Transverse colon (tissue), 4 donors: ENCODE data around the gene ZNF560. TPM values are rescaled to one million over a fixed set of nuclear protein-coding genes. Genes with fewer than 3 reads are reported as not detected.
A peak's percentile ranks its signal among the peaks of the same experiment; 100 is the strongest.

Source experiments
- DNase-seq: peaks from one replicate; pipeline ENCODE4 v3.0.0-alpha.2; 2019
- H3K27ac ChIP-seq, 4 donors: fragments of 200-600 bp; sonication (generic); 2 replicates each; pipeline ENCODE4 v1.5.1; 2016 to 2018; ENCODE audit warnings: inconsistent platforms in 4 of 4
- H3K27me3 ChIP-seq: fragments of 200-600 bp; sonication (generic); 2 replicates; pipeline ENCODE4 v1.5.1; 2017; ENCODE audit warnings: inconsistent platforms
- H3K36me3 ChIP-seq, 4 donors: fragments of 200-600 bp; sonication (generic); 2 replicates each; pipeline ENCODE4 v1.5.1; 2017 to 2019; ENCODE audit warnings: inconsistent platforms in 4 of 4
- H3K4me1 ChIP-seq, 4 donors: fragments of 200-600 bp; sonication (generic); 2 replicates each; pipeline ENCODE4 v1.5.1; 2017 to 2020; ENCODE audit warnings: inconsistent platforms in 4 of 4
- H3K4me3 ChIP-seq, 4 donors: fragments of 200-600 bp; sonication (generic); 1 replicate in 1 of 4; 2 replicates in 3 of 4; pipeline versions ENCODE4 v1.5.1 to v1.6.1; 2017 to 2019; ENCODE audit warnings: inconsistent platforms in 4 of 4
- H3K9me3 ChIP-seq, 2 donors: fragments of 200-600 bp; sonication (generic); 2 replicates each; pipeline ENCODE4 v1.5.1; 2017 to 2019; ENCODE audit warnings: inconsistent platforms in 2 of 2
- CTCF ChIP-seq, 5 experiments: fragments of 200-600 bp in 3 of 5; fragments of 450-650 bp in 2 of 5; sonication (generic) in 3 of 5; IDR thresholded peaks; 1 replicate in 2 of 5; 2 replicates in 3 of 5; pipeline ENCODE4 v1.5.1; 2016 to 2017; ENCODE audit warnings: antibody characterized with exemption in 5 of 5, inconsistent platforms in 3 of 5, mild to moderate bottlenecking in 2 of 5, moderate library complexity in 1 of 5
- EP300 ChIP-seq: sonication (generic); formaldehyde crosslinking; IDR thresholded peaks from one replicate; pipeline ENCODE4 v1.6.1; 2017; ENCODE audit warnings: antibody characterized with exemption, low read depth
- POLR2A ChIP-seq: fragments of 450-650 bp; IDR thresholded peaks from one replicate; pipeline ENCODE4 v1.6.1; 2016; ENCODE audit warnings: antibody characterized with exemption, mild to moderate bottlenecking, moderate library complexity
- POLR2AphosphoS5 ChIP-seq, 3 donors: sonication (generic); formaldehyde crosslinking; IDR thresholded peaks; one replicate each; pipeline ENCODE4 v1.6.1; 2016; ENCODE audit warnings: antibody characterized with exemption in 3 of 3
- WGBS, 2 donors: methylation state at CpG; one replicate each; pipeline ENCODE4 v1.1.5; 2018; ENCODE audit warnings: low coverage in 1 of 2; 5-methylcytosine and 5-hydroxymethylcytosine counted together
- in situ Hi-C, 4 donors: fragments of 200-750 bp; cut with MboI; loops; one replicate each; pipeline versions ENCODE4 v1.15.0 to v1.15.1; 2017; ENCODE audit warnings: low sequenced_read_pairs in 3 of 4, low pct_ligation_motif_present in 1 of 4, low pct_unique_long_range_greater_than_20kb in 1 of 4
- intact Hi-C: fragments of 100-400 bp; cut with DNase I; formaldehyde crosslinking; loops from one replicate; pipeline ENCODE4 v1.15.1; 2023; ENCODE audit warnings: low total_unique reads
- total RNA-seq, 4 donors: library from RNA; depleted of rRNA; stranded (reverse); fragments of >200 nt; gene quantifications; one replicate each; pipeline ENCODE4 v1.1.0, GENCODE V29; 2016

Gene ZNF560
- total RNA-seq, 4 donors from 2014 or later, result not detected

GRCh38 chr19:9538183-9539058 is 40.0 kb upstream of the ZNF560 start, which contains the start of gene ZNF426:
TSS of gene ZNF426 (minus strand) at chr19:9538645. CDS start at chr19:9536232, 2,413 bp downstream.
- WGBS, 2 donors, result 3 to 7% methylated on average over 6 to 47 of the region's 49 CpGs
- TF ChIP-seq POLR2A (peak; percentile 30), EP300 (no peak), CTCF (IDR thresholded peaks at IDR 0.05) (peak in 1 of 5 experiments; percentile 15), POLR2AphosphoS5 (IDR thresholded peaks at IDR 0.05) (peak; percentile 35 to 63 (median 39))
- intact Hi-C loops, result no loop called here
- peaks cover 0 to 30% (median 13%) of the 10 kb centered on the region in 4 donors for H3K36me3 ChIP-seq
- in situ Hi-C loops, result no loop called here
- peak within 1 kb of the TSS; percentile 80 to 91 (median 87) for H3K27ac ChIP-seq
- no peaks in the 10 kb centered on the region for H3K27me3 ChIP-seq
- peaks cover 7 to 25% of the 10 kb centered on the region in 2 donors for H3K9me3 ChIP-seq
- H3K4me3 ChIP-seq, result peak within 1 kb of the TSS; percentile 58 to 74 (median 64)
- DNase-seq, result peak; percentile 88
- H3K4me1 ChIP-seq, result peaks cover 0 to 13% (median 3%) of the 10 kb centered on the region in 4 donors

- Histone ChIP-seq H3K36me3 (peaks cover 6 to 54% (median 30%) of the 10 kb centered on the region in 4 donors), H3K4me1 (peaks cover 0 to 13% (median 3%) of the 10 kb centered on the region in 4 donors), H3K4me3 (no peak overlapping the region), H3K27me3 (no peaks in the 10 kb centered on the region), H3K27ac (no peak overlapping the region), H3K9me3 (peaks cover 31 to 48% of the 10 kb centered on the region in 2 donors)
- in situ Hi-C loops (no loop called here), intact Hi-C loops (no loop called here)
- DNase-seq, result no peak
- TF ChIP-seq EP300, result no peak
- 98% methylated on average over 4 of the region's 4 CpGs; no CpG with 5 or more reads in 1 of the 2 donors for WGBS, 2 donors
Measured at GRCh38 chr19:9535934-9536333, 37.5 kb upstream of the ZNF560 start.

- no peak overlapping the region for H3K27ac ChIP-seq
- in situ Hi-C loops (no loop called here), intact Hi-C loops (no loop called here)
- H3K4me3 ChIP-seq, result no peak overlapping the region
- peaks cover 71 to 79% of the 10 kb centered on the region in 2 donors for H3K9me3 ChIP-seq
- H3K36me3 ChIP-seq, result peaks cover 23 to 94% (median 63%) of the 10 kb centered on the region in 4 donors
- no peak for DNase-seq
- no peaks in the 10 kb centered on the region for H3K27me3 ChIP-seq
- no peaks in the 10 kb centered on the region for H3K4me1 ChIP-seq
- WGBS, 2 donors, result 96 to 100% methylated on average over 4 of the region's 4 CpGs
- TF ChIP-seq EP300 (no peak), CTCF (IDR thresholded peaks at IDR 0.05) (no peak), POLR2A (no peak), POLR2AphosphoS5 (IDR thresholded peaks at IDR 0.05) (no peak)
Measured at GRCh38 chr19:9531933-9532332, 33.5 kb upstream of the ZNF560 start.

- TF ChIP-seq POLR2AphosphoS5 (IDR thresholded peaks at IDR 0.05) (no peak), CTCF (IDR thresholded peaks at IDR 0.05) (no peak), POLR2A (no peak)
- H3K36me3 ChIP-seq, result peaks cover 23 to 87% (median 58%) of the 10 kb centered on the region in 4 donors
- peaks cover 91 to 96% of the 10 kb centered on the region in 2 donors for H3K9me3 ChIP-seq
- H3K27ac ChIP-seq, result no peak overlapping the region
- 86 to 98% methylated on average over 1 to 5 of the region's 5 CpGs for WGBS, 2 donors
- intact Hi-C loops, result no loop called here
- no peaks in the 10 kb centered on the region for H3K4me1 ChIP-seq
- no peaks in the 10 kb centered on the region for H3K27me3 ChIP-seq
- no peak for DNase-seq
- no peak overlapping the region for H3K4me3 ChIP-seq
- in situ Hi-C loops, result no loop called here
Measured at GRCh38 chr19:9528757-9529336, 30.4 kb upstream of the ZNF560 start.
